ENCODE results near the gene HIVEP3. TPM values are rescaled to one million over a fixed set of nuclear protein-coding genes. Genes with fewer than 3 reads are reported as not detected.

HIVEP3 gene
- total and polyA plus RNA-seq, 2 donors (not counting 1 experiment from before 2014, with no cell fraction given), result 2.0 to 5.1 TPM

DNA sequence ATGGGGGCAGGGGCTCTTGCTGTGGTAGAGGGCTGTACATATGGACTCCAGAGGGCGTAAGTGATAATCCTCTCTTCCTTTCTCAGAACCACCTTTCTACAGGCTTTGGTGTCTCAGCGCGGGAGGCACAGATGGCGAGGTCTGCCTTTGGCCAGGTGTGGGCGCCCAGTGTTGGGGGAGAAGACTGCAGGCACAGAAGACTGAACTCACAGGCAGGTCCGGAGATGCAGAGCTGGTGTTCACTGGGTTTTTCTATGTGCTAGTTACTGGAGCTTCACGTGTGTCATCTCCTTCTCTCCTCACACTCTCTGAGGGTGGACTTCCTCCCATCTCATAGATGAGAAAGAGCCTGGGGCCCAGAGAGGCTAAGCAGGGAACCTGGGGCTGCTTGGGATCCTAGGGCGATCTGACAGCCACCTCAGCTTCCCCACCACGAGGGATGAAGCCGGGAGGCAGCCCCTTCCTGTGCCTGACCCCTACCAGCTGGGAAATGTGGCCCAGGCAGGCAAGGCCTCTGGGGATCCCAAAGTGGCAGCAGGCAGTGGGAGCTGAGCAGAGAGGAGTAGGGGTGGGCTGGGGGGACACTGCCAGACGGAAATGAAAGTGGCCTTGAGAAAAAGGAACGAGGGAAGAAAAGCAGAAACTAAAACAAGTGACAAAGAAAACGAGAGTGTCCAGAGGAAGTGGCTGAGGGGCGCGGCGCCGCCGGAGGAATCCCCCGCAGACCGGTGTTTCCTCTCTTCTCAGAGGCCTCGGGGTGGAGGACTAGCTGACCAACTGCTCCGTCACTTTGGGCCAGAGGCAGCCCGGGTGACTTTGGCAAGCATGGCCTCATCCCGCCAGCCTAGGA lies 191.6 kb downstream of the HIVEP3 start:
- H4K20me1 ChIP-seq (ENCODE audit: control insufficient read depth, insufficient read depth, low read length, poor library complexity, severe bottlenecking), result no peaks in the 10 kb centered on the region
- H3K4me2 ChIP-seq (replicated peaks; ENCODE audit: low read depth, low read length, poor library complexity, severe bottlenecking), result peak overlapping the region; percentile 88
- H2AFZ ChIP-seq (ENCODE audit: insufficient read depth, low read depth, low read length, poor library complexity, severe bottlenecking), result no peak overlapping the region
- peaks cover 73% of the 10 kb centered on the region for H3K4me1 Mint-ChIP-seq
- ChIA-PET CTCF (interaction anchor here (0.7 to 3.6 kb wide), 22 partner anchors 12 to 484 kb away, joined by 3 to 24 read pairs (median 4); no protein-coding TSS in a partner anchor), POLR2A (interaction anchor here (0.6 to 1.8 kb wide), 9 partner anchors 12 to 209 kb away, joined by 3 to 12 read pairs (median 4); no protein-coding TSS in a partner anchor)
- 1% methylated on average over 19 of the region's 24 CpGs for WGBS (ENCODE audit: insufficient coverage)
- peaks cover 0 to 13% (median 4%) of the 10 kb centered on the region in 3 donors for H3K9me3 ChIP-seq (ENCODE audit: control extremely low read depth in 1 of 3, control insufficient read depth in 2 of 3, insufficient read depth in 1 of 3, low read length in 2 of 3)
- H3K4me3 Mint-ChIP-seq, result peak overlapping the region; percentile 81
- H3K4me1 ChIP-seq (ENCODE audit: control insufficient read depth in 2 of 2, insufficient read depth in 2 of 2, low read length in 2 of 2), result peaks cover 46 to 76% of the 10 kb centered on the region in 2 donors
- H3K36me3 ChIP-seq (replicated peaks in 1 of 2; ENCODE audit: control extremely low read depth in 1 of 2, control insufficient read depth in 1 of 2, extremely low read depth in 1 of 2, insufficient read depth in 2 of 2, low read length in 1 of 2), result no peaks in the 10 kb centered on the region
- intact Hi-C loops (cut with micrococcal nuclease), result loop anchor here (10.0 kb wide), 2 partner anchors 152 to 308 kb away; no protein-coding TSS in a partner anchor
- peak overlapping the region; percentile 84 for H3K27ac Mint-ChIP-seq
- ATAC-seq (ENCODE audit: low read depth) (peak; percentile 37), DNase-seq (peak; percentile 87)
- H3K79me2 ChIP-seq (ENCODE audit: control insufficient read depth, insufficient read depth, low read length), result no peaks in the 10 kb centered on the region
- no peaks in the 10 kb centered on the region for H3K9me3 Mint-ChIP-seq (ENCODE audit: insufficient read depth)
- peak overlapping the region in 4 of 5 experiments; percentile 33 to 58 (median 43) for H3K4me3 ChIP-seq (ENCODE audit: control extremely low read depth in 1 of 5, extremely low read depth in 1 of 5, insufficient read depth in 1 of 5, low read depth in 2 of 5, low read length in 4 of 5)
- H3K27me3 ChIP-seq (replicated peaks in 1 of 4; ENCODE audit: control extremely low read depth in 1 of 4, control insufficient read depth in 3 of 4, insufficient read depth in 4 of 4, low read length in 3 of 4), result no peaks in the 10 kb centered on the region
- no peaks in the 10 kb centered on the region for H3K27me3 Mint-ChIP-seq
- H3K9ac ChIP-seq (ENCODE audit: low read length), result peak overlapping the region; percentile 60
- TF ChIP-seq CTCF (IDR thresholded peaks at IDR 0.05), result peak; percentile 53
- no peak for TF ChIP-seq EZH2 (IDR thresholded peaks at IDR 0.05; ENCODE audit: borderline replicate concordance, insufficient read depth, low read depth, low read length, poor library complexity, severe bottlenecking)
- peak overlapping the region; percentile 86 to 94 for H3K27ac ChIP-seq (ENCODE audit: low read length in 2 of 2)
